ENCODE data around the gene MAPK12. TPM values are rescaled to one million over a fixed set of nuclear protein-coding genes. Genes with fewer than 3 reads are reported as not detected.

MAPK12 gene
- total RNA-seq, 1 donor from 2014 or later = 21.4 TPM

DNA sequence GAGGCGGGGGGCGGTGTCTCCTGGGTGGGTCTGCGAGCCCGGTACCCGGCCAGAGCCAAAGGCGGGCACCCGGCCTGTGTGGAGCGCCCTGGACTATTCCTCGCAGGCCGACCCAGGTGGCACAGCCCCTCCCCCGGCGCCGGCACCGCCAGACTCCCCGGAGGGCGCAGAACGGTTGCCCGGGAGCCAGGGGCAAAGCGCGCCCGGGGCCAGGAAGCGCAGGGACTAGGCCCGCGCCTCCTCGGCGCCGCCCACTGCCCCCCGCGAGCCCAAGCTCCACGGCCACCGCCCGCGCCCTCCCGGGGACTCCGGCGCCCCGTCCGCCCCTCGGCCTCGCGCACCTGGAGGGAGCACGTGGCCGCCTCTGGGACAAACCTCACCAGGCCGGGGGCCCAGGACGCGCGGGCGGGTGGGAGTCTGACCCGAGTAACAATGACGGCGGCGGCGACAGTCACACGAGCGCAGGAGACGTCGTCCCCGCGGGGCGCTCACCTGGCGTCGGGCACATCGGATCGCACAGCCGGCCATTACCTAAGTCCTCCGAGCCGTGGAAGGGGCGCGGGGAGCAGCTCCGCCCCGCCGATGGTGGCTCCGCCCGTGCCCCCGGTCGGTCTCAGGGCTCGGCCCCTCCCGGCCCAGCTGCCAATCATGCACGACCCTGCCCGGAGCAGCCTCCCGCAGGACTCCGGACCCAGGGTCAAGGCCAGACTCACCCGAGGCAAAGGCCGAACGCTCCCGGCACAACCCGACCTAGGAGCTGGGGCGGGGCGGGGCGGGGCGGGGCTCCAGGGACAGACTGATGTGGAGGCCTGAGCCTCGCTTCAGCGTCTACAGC is 38.5 kb upstream of the MAPK12 start:
- no peak for DNase-seq (ENCODE audit: low spot score)

- no peak for DNase-seq (ENCODE audit: low spot score)
Measured at GRCh38 chr22:50298937-50299784, 37.7 kb upstream of the MAPK12 start.

DNA sequence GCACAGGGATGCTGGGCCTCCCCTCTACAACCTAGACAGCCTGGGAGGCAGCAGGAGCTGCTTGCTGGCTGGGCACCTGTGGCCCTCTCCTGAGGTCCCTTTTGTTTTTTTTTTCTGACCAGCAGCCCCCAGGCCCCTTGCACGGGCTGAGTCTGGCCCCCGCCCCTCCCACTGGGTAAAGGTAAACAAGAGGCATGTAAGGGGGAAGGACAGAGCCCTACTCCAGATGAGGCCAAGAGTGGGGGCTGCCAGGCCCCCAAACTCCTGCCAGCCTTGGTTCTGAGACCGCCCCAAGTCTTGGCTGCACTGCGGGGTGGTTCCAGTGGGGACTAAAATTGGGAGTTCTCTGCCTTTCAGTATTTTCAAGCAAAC is 36.8 kb upstream of the MAPK12 start:
- no peak for DNase-seq (ENCODE audit: low spot score)

- DNase-seq (ENCODE audit: low spot score) = no peak
Measured at GRCh38 chr22:50297510-50298265, 36.2 kb upstream of the MAPK12 start.

- DNase-seq (ENCODE audit: low spot score) = no peak
Measured at GRCh38 chr22:50296658-50297490, 35.4 kb upstream of the MAPK12 start.

- DNase-seq (ENCODE audit: low spot score) = no peak
Measured at GRCh38 chr22:50294319-50294656, 32.8 kb upstream of the MAPK12 start.

GRCh38 chr22:50293441-50294318 is 32.2 kb upstream of the MAPK12 start:
- peak; percentile 82 for DNase-seq (ENCODE audit: low spot score)

- no peak for DNase-seq (ENCODE audit: low spot score)
Measured at GRCh38 chr22:50292643-50293440, 31.4 kb upstream of the MAPK12 start.

- no peak for DNase-seq (ENCODE audit: low spot score)
Measured at GRCh38 chr22:50289942-50290630, 28.6 kb upstream of the MAPK12 start.

GRCh38 chr22:50289151-50289941 is 27.9 kb upstream of the MAPK12 start:
- DNase-seq (ENCODE audit: low spot score) = no peak

DNA sequence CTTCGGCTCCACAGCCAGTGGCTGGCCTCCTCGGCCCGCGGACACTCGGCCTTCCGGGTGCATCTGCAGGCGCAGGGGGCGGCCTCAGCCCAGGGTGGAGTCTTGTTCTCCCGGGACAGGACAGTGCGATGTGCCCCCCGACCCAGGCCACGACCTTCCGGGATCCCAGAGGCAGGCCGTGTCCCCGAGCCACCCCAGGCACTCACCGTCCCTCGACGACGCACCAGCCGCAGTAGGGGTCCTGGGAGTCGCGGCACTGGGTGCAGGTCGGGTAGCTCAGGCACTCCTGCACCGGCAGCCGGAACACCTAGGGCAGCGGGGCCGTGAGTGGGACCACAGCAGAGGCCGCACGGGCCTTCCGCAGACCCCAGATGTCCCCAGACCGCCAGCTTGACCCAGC is 26.2 kb upstream of the MAPK12 start:
- no peak for DNase-seq (ENCODE audit: low spot score)

GRCh38 chr22:50286701-50287318 is 25.3 kb upstream of the MAPK12 start:
- no peak for DNase-seq (ENCODE audit: low spot score)

DNA sequence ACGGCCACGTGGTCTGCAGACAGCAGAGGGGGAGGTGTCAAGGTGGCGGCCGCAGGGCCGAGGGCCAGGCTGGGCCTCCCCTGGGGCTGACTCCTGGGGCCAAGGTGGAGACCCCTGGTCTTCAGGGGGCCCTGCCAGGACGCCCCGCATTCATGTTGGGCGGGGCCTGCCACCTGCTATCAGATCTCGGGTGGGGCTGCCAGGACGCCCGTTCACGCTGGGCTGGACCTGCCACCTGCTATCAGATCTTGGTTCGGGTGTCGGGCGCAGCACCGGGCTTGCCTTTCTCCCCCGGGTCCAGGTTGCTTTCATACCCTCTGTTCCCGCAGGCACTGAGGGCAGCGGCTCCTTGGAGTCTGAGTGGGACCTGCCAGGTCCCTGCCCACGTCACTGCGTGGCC is 24.8 kb upstream of the MAPK12 start:
- DNase-seq (ENCODE audit: low spot score) = no peak

DNA sequence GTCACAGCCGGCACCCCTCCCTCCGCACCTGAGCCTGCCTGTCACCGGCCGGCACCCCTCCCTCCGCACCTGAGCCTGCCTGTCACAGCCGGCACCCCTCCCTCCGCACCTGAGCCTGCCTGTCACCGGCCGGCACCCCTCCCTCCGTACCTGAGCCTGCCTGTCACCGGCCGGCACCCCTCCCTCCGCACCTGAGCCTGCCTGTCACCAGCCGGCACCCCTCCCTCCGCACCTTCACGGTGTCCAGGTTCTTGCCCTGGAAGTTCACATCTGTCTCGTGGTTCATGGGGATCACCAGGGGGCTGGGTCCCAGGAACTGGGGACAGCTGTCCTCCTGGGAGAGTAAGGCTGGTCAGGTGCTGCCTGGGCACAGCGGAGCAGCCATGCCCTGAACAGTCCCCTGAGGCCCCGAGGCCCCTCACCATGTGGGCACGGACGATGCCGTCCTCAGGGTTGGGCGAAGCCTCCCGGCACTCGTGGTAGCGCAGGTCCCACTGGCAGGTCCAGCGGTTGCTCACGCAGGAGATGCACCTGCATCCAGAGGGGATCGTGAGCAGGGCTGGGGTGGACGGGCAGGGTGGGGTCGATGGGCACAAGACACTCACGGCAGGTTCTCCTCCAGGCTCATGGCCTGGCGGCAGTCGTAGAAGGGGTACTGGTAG is 24.2 kb upstream of the MAPK12 start:
- no peak for DNase-seq (ENCODE audit: low spot score)

- DNase-seq (ENCODE audit: low spot score) = no peak
Measured at GRCh38 chr22:50284479-50284878, 23.0 kb upstream of the MAPK12 start.

- no peak for DNase-seq (ENCODE audit: low spot score)
Measured at GRCh38 chr22:50283821-50284220, 22.3 kb upstream of the MAPK12 start.
